ENCODE measurements around the gene WDR75. TPM values are rescaled to one million over a fixed set of nuclear protein-coding genes. Genes with fewer than 3 reads are reported as not detected.
A peak's percentile ranks its signal among the peaks of the same experiment; 100 is the strongest.

The WDR75 gene
- total and polyA plus RNA-seq, 2 of the 13 experiments (the other 11 are each of a cell fraction or from before 2014, with no cell fraction given) = 63.0 to 74.1 TPM

DNA sequence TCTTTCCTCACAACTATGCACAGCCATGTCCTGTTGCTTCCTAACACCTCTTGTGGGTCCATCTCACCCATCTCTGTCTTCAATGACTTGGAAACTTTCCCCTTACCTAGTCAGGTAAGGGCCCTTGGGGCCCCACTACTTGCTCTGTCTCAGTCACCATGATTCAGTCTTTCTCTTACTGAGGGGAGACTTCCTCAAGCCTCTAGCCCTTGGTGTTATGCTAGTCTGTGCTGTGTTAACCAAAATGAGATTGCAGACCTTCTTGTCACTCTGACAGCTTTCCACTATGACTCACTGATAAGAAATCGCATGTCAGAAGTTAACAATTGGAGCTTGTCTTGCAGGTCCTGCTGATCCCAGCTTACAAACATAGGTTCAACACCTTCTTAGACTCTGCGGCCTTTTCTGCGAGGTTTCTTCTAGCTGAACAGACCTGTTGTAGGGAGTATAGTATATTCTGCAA is 65.3 kb downstream of the WDR75 start (continued):
- TF ChIP-seq JUNB (CRISPR knock-in tag; IDR thresholded peaks at IDR 0.05; ENCODE audit: borderline replicate concordance) (peak; percentile 69; the same call in 1 of the 2 replicates), ZNF567 (CRISPR knock-in tag; IDR thresholded peaks at IDR 0.05; ENCODE audit: borderline replicate concordance) (no peak), CC2D1A (CRISPR knock-in tag; IDR thresholded peaks at IDR 0.05) (no peak), ZBTB7A (CRISPR knock-in tag; IDR thresholded peaks at IDR 0.05) (no peak), ZNF460 (CRISPR knock-in tag; IDR thresholded peaks at IDR 0.05; ENCODE audit: borderline replicate concordance) (no peak), SMAD1 (CRISPR knock-in tag; IDR thresholded peaks at IDR 0.05; ENCODE audit: borderline replicate concordance, low read depth) (no peak), FOSL1 (CRISPR knock-in tag; IDR thresholded peaks at IDR 0.05; ENCODE audit: borderline replicate concordance) (peak; percentile 90), HOXA3 (CRISPR knock-in tag; IDR thresholded peaks at IDR 0.05) (no peak), ZNF788 (CRISPR knock-in tag; IDR thresholded peaks at IDR 0.05; ENCODE audit: borderline replicate concordance) (no peak)
- TF ChIP-seq, protein P1, sequence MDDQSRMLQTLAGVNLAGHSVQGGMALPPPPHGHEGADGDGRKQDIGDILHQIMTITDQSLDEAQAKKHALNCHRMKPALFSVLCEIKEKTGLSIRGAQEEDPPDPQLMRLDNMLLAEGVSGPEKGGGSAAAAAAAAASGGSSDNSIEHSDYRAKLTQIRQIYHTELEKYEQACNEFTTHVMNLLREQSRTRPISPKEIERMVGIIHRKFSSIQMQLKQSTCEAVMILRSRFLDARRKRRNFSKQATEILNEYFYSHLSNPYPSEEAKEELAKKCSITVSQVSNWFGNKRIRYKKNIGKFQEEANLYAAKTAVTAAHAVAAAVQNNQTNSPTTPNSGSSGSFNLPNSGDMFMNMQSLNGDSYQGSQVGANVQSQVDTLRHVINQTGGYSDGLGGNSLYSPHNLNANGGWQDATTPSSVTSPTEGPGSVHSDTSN (CRISPR knock-in tag; IDR thresholded peaks at IDR 0.05; ENCODE audit: borderline replicate concordance) = no peak
- TF ChIP-seq, protein P2, sequence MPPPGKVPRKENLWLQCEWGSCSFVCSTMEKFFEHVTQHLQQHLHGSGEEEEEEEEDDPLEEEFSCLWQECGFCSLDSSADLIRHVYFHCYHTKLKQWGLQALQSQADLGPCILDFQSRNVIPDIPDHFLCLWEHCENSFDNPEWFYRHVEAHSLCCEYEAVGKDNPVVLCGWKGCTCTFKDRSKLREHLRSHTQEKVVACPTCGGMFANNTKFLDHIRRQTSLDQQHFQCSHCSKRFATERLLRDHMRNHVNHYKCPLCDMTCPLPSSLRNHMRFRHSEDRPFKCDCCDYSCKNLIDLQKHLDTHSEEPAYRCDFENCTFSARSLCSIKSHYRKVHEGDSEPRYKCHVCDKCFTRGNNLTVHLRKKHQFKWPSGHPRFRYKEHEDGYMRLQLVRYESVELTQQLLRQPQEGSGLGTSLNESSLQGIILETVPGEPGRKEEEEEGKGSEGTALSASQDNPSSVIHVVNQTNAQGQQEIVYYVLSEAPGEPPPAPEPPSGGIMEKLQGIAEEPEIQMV (CRISPR knock-in tag; IDR thresholded peaks at IDR 0.05; ENCODE audit: low read depth) = no peak
- TF ChIP-seq, protein P3, sequence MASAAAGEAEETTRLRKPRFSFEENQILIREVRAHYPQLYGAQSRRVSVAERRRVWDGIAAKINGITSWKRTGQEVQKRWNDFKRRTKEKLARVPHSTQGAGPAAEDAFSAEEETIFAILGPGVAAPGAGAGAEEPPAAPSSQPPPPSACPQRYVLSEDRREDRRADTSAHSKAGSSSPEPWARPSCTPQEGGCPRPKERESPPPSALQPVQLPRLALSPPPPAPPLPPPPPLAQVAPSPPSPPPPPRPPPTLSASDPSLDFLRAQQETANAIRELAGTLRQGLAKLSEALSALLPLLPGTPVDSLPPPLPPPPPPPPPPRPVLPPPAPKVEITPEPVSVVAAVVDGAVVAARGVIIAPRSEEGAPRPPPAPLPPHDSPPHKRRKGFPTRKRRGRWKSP (CRISPR knock-in tag; IDR thresholded peaks at IDR 0.05) = no peak
- TF ChIP-seq, protein P4, sequence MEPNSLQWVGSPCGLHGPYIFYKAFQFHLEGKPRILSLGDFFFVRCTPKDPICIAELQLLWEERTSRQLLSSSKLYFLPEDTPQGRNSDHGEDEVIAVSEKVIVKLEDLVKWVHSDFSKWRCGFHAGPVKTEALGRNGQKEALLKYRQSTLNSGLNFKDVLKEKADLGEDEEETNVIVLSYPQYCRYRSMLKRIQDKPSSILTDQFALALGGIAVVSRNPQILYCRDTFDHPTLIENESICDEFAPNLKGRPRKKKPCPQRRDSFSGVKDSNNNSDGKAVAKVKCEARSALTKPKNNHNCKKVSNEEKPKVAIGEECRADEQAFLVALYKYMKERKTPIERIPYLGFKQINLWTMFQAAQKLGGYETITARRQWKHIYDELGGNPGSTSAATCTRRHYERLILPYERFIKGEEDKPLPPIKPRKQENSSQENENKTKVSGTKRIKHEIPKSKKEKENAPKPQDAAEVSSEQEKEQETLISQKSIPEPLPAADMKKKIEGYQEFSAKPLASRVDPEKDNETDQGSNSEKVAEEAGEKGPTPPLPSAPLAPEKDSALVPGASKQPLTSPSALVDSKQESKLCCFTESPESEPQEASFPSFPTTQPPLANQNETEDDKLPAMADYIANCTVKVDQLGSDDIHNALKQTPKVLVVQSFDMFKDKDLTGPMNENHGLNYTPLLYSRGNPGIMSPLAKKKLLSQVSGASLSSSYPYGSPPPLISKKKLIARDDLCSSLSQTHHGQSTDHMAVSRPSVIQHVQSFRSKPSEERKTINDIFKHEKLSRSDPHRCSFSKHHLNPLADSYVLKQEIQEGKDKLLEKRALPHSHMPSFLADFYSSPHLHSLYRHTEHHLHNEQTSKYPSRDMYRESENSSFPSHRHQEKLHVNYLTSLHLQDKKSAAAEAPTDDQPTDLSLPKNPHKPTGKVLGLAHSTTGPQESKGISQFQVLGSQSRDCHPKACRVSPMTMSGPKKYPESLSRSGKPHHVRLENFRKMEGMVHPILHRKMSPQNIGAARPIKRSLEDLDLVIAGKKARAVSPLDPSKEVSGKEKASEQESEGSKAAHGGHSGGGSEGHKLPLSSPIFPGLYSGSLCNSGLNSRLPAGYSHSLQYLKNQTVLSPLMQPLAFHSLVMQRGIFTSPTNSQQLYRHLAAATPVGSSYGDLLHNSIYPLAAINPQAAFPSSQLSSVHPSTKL (CRISPR knock-in tag; IDR thresholded peaks at IDR 0.05) = peak; percentile 79
- TF ChIP-seq, protein P5, sequence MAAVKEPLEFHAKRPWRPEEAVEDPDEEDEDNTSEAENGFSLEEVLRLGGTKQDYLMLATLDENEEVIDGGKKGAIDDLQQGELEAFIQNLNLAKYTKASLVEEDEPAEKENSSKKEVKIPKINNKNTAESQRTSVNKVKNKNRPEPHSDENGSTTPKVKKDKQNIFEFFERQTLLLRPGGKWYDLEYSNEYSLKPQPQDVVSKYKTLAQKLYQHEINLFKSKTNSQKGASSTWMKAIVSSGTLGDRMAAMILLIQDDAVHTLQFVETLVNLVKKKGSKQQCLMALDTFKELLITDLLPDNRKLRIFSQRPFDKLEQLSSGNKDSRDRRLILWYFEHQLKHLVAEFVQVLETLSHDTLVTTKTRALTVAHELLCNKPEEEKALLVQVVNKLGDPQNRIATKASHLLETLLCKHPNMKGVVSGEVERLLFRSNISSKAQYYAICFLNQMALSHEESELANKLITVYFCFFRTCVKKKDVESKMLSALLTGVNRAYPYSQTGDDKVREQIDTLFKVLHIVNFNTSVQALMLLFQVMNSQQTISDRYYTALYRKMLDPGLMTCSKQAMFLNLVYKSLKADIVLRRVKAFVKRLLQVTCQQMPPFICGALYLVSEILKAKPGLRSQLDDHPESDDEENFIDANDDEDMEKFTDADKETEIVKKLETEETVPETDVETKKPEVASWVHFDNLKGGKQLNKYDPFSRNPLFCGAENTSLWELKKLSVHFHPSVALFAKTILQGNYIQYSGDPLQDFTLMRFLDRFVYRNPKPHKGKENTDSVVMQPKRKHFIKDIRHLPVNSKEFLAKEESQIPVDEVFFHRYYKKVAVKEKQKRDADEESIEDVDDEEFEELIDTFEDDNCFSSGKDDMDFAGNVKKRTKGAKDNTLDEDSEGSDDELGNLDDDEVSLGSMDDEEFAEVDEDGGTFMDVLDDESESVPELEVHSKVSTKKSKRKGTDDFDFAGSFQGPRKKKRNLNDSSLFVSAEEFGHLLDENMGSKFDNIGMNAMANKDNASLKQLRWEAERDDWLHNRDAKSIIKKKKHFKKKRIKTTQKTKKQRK (IDR thresholded peaks at IDR 0.05; ENCODE audit: low read length) = no peak
- TF ChIP-seq, protein P6, sequence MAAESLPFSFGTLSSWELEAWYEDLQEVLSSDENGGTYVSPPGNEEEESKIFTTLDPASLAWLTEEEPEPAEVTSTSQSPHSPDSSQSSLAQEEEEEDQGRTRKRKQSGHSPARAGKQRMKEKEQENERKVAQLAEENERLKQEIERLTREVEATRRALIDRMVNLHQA (CRISPR knock-in tag; IDR thresholded peaks at IDR 0.05) = no peak
